ENCODE measurements around the gene CACNG5.
A peak's percentile ranks its signal among the peaks of the same experiment; 100 is the strongest.

Gene CACNG5

DNA sequence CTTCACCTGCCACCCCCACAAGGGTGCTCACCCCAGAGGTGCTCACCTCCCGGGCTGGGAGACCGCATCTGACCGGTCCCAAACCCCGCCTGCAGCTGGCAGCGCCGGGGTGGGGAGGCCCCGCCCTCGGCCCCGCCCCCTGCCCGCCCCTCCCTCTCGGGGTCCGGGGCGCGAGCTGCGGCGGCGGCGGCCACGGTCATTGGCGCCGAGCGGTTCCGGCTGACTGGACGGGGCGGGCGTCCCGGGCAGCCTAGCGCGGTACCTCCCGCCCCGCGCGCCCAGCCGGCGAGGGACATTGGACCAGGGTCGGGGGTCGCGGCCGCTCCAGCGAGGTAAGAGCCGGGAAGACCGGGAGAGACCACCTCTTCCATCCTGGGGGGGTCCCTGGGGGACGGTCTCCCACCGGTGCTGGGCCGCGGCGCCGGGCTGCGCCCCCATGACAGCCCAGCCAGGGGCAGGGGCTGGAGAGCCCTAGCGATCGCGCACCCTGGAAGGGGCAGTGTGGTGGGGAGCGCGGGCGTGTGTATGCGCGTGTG, at the start of gene CACNG5:
Gene CACNG5, plus strand, starts transcription at position 199 of the 536 bp plus-strand sequence. CDS start 42,216 bp downstream, outside the sequence.
- no peak within 1 kb of the TSS for H3K9ac ChIP-seq (ENCODE audit: low read length in 5 of 5)
- no peak within 1 kb of the TSS for H3K4me3 ChIP-seq (ENCODE audit: low read depth in 1 of 5, low read length in 5 of 5)
- no peaks in the 10 kb centered on the region for H3K4me1 ChIP-seq (ENCODE audit: control insufficient read depth in 5 of 5, insufficient read depth in 5 of 5, low read length in 5 of 5)
- H3K27me3 ChIP-seq (ENCODE audit: control insufficient read depth in 5 of 5, insufficient read depth in 4 of 5, low read length in 5 of 5): peaks cover 29 to 54% (median 37%) of the 10 kb centered on the region in 5 donors
- H3K27ac ChIP-seq (ENCODE audit: low read depth, low read length): no peak within 1 kb of the TSS
- H3K36me3 ChIP-seq (ENCODE audit: control insufficient read depth in 5 of 5, insufficient read depth in 5 of 5, low read length in 5 of 5): no peaks in the 10 kb centered on the region
- no peaks in the 10 kb centered on the region for H3K9me3 ChIP-seq (ENCODE audit: control insufficient read depth in 5 of 5, low read length in 5 of 5)

DNA sequence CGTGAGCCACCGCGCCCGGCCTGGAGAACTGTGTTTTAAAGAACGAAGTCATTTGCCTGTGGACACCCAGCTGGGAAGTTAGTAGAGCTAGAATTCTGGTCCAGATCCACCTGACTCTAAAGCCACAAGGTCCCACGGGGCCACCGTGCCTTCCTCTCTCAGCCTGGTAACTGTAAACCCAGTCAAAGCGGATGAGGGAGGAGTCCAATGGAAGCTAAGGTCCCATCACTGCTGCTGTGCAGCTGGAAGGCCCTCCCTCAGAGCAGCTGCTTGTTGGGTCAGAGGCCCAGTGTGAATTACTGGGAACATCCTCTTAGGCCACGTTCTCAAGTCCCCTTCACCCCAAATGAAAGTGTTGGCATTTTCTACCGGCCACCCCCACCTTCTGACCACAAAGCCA, 48.8 kb upstream of the CACNG5 start:
- H3K27ac ChIP-seq (ENCODE audit: low read depth, low read length): no peak overlapping the region
- peaks cover 0 to 15% (median 3%) of the 10 kb centered on the region in 5 donors for H3K4me1 ChIP-seq (ENCODE audit: control insufficient read depth in 5 of 5, insufficient read depth in 5 of 5, low read length in 5 of 5)
- no peak overlapping the region for H3K4me3 ChIP-seq (ENCODE audit: low read depth in 1 of 5, low read length in 5 of 5)
- H3K36me3 ChIP-seq (ENCODE audit: control insufficient read depth in 5 of 5, insufficient read depth in 5 of 5, low read length in 5 of 5): peaks cover 0 to 25% (median 16%) of the 10 kb centered on the region in 5 donors
- H3K27me3 ChIP-seq (ENCODE audit: control insufficient read depth in 5 of 5, insufficient read depth in 4 of 5, low read length in 5 of 5): no peaks in the 10 kb centered on the region
- H3K9me3 ChIP-seq (ENCODE audit: control insufficient read depth in 5 of 5, low read length in 5 of 5): no peaks in the 10 kb centered on the region
- H3K9ac ChIP-seq (ENCODE audit: low read length in 5 of 5): no peak overlapping the region

DNA sequence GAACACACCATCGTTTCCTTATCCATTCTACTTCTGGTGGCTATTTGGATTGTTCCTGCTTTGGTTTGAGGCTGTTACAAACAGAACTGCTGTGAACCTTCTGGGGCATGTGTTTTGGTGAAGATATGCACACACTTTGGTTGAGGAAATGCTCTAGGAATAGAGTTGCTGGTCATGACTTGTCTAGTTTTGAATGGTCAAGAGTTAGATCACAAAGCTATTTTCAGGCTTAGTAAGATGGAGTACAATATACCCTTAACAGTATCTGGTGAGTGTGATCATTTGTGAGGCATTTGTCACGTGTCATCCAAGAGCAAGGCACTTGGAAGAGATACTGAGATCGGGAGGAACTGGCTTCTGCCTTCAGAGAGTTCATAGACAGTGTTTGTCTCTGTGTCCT, 47.0 kb upstream of the CACNG5 start:
- H3K36me3 ChIP-seq (ENCODE audit: control insufficient read depth in 5 of 5, insufficient read depth in 5 of 5, low read length in 5 of 5): peaks cover 0 to 27% (median 16%) of the 10 kb centered on the region in 5 donors
- no peaks in the 10 kb centered on the region for H3K27me3 ChIP-seq (ENCODE audit: control insufficient read depth in 5 of 5, insufficient read depth in 4 of 5, low read length in 5 of 5)
- no peak overlapping the region for H3K27ac ChIP-seq (ENCODE audit: low read depth, low read length)

GRCh38 chr17:66789093-66789492, 45.8 kb upstream of the CACNG5 start:
- Histone ChIP-seq H3K4me1 (ENCODE audit: control insufficient read depth in 5 of 5, insufficient read depth in 5 of 5, low read length in 5 of 5) (peaks cover 0 to 28% (median 3%) of the 10 kb centered on the region in 5 donors), H3K27ac (ENCODE audit: low read depth, low read length) (no peak overlapping the region), H3K9me3 (ENCODE audit: control insufficient read depth in 5 of 5, low read length in 5 of 5) (no peaks in the 10 kb centered on the region), H3K9ac (ENCODE audit: low read length in 5 of 5) (no peak overlapping the region), H3K27me3 (ENCODE audit: control insufficient read depth in 5 of 5, insufficient read depth in 4 of 5, low read length in 5 of 5) (no peaks in the 10 kb centered on the region), H3K36me3 (ENCODE audit: control insufficient read depth in 5 of 5, insufficient read depth in 5 of 5, low read length in 5 of 5) (peaks cover 0 to 26% (median 16%) of the 10 kb centered on the region in 5 donors), H3K4me3 (ENCODE audit: low read depth in 1 of 5, low read length in 5 of 5) (no peak overlapping the region)

More for the DNA sequence above, 47.0 kb upstream of the CACNG5 start:
- Histone ChIP-seq H3K9ac (ENCODE audit: low read length in 5 of 5) (no peak overlapping the region), H3K4me1 (ENCODE audit: control insufficient read depth in 5 of 5, insufficient read depth in 5 of 5, low read length in 5 of 5) (peaks cover 0 to 27% (median 3%) of the 10 kb centered on the region in 5 donors), H3K4me3 (ENCODE audit: low read depth in 1 of 5, low read length in 5 of 5) (no peak overlapping the region), H3K9me3 (ENCODE audit: control insufficient read depth in 5 of 5, low read length in 5 of 5) (no peaks in the 10 kb centered on the region)

- H3K4me1 ChIP-seq (ENCODE audit: control insufficient read depth in 5 of 5, insufficient read depth in 5 of 5, low read length in 5 of 5): peaks cover 0 to 28% (median 3%) of the 10 kb centered on the region in 5 donors
- H3K9me3 ChIP-seq (ENCODE audit: control insufficient read depth in 5 of 5, low read length in 5 of 5): no peaks in the 10 kb centered on the region
- H3K27ac ChIP-seq (ENCODE audit: low read depth, low read length): no peak overlapping the region
- H3K27me3 ChIP-seq (ENCODE audit: control insufficient read depth in 5 of 5, insufficient read depth in 4 of 5, low read length in 5 of 5): no peaks in the 10 kb centered on the region
- H3K36me3 ChIP-seq (ENCODE audit: control insufficient read depth in 5 of 5, insufficient read depth in 5 of 5, low read length in 5 of 5): peaks cover 0 to 26% (median 16%) of the 10 kb centered on the region in 5 donors
- H3K4me3 ChIP-seq (ENCODE audit: low read depth in 1 of 5, low read length in 5 of 5): no peak overlapping the region
- H3K9ac ChIP-seq (ENCODE audit: low read length in 5 of 5): no peak overlapping the region
These were observed 44.9 kb upstream of the CACNG5 start for GRCh38 chr17:66789961-66790437.

DNA sequence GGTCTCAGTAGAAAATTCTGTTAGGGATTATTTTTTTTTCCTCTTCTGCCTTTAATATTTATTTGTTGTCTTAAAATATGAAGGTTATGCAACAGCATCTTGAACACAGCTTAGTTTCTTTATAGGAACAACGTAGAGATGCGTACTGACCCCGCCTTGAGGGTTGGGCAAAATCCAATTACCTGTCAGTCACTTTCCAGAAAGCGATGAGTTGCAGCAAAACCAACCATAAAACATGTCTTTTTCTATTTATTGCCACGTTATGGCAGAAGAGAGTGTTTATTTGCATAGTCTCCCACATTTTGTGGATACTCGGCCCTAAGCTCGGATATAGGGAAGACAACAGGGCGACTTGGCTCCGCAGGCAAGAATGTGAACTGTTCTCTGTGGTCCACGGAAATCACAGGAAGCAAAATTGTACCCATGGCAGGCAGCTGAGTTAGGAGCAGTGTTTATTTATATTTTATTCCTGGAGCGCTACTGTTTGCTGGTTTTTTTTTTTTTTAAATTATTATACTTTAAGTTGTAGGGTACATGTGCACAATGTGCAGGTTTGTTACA, 44.3 kb upstream of the CACNG5 start:
- Histone ChIP-seq H3K27ac (ENCODE audit: low read depth, low read length) (no peak overlapping the region), H3K27me3 (ENCODE audit: control insufficient read depth in 5 of 5, insufficient read depth in 4 of 5, low read length in 5 of 5) (no peaks in the 10 kb centered on the region), H3K9me3 (ENCODE audit: control insufficient read depth in 5 of 5, low read length in 5 of 5) (no peaks in the 10 kb centered on the region), H3K4me1 (ENCODE audit: control insufficient read depth in 5 of 5, insufficient read depth in 5 of 5, low read length in 5 of 5) (peaks cover 0 to 28% (median 0%) of the 10 kb centered on the region in 5 donors), H3K4me3 (ENCODE audit: low read depth in 1 of 5, low read length in 5 of 5) (no peak overlapping the region), H3K9ac (ENCODE audit: low read length in 5 of 5) (no peak overlapping the region), H3K36me3 (ENCODE audit: control insufficient read depth in 5 of 5, insufficient read depth in 5 of 5, low read length in 5 of 5) (peaks cover 0 to 26% (median 16%) of the 10 kb centered on the region in 5 donors)

DNA sequence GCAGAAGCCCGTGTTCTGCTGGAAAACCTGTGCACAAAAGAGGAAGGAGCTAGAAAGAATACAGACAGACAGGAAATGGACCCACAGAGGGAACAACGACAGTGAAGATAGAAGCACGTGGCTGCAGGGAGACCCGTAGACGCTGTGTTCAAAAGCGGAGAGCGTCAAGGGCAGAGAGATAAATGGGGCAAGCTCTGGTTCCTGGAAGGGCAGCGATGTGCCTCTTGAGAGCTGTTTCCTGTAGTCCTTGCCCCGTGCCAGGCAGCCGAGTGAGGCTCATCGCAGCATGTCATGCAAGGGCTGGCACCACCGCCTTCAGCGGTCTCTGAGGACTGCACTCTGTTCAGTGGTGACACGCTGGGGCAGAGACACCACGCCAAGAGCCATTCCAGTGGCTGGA, 43.6 kb upstream of the CACNG5 start:
- Histone ChIP-seq H3K4me1 (ENCODE audit: control insufficient read depth in 5 of 5, insufficient read depth in 5 of 5, low read length in 5 of 5) (peaks cover 0 to 28% (median 0%) of the 10 kb centered on the region in 5 donors), H3K9ac (ENCODE audit: low read length in 5 of 5) (no peak overlapping the region), H3K36me3 (ENCODE audit: control insufficient read depth in 5 of 5, insufficient read depth in 5 of 5, low read length in 5 of 5) (peaks cover 0 to 26% (median 16%) of the 10 kb centered on the region in 5 donors), H3K9me3 (ENCODE audit: control insufficient read depth in 5 of 5, low read length in 5 of 5) (no peaks in the 10 kb centered on the region), H3K27me3 (ENCODE audit: control insufficient read depth in 5 of 5, insufficient read depth in 4 of 5, low read length in 5 of 5) (no peaks in the 10 kb centered on the region), H3K4me3 (ENCODE audit: low read depth in 1 of 5, low read length in 5 of 5) (peak overlapping the region in 1 of 5 donors; percentile 8), H3K27ac (ENCODE audit: low read depth, low read length) (no peak overlapping the region)

DNA sequence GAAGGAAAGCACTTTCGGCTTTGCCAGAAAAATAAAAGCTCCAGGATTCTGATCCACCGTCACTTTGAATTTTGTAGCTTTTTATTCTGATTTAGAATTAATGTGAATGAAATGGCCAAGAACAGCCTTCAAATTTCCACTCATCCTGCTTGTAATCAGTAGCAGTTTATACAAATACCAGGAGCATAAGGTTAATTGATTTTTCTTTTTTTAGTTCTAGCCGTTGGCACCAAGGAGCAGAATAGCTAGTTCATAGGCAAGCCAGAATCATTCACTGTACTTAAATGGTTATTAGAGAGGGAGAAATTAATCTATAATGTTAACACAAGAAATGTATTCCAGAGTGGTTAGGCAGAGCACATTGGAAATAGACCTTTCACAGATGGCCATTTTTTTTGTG, 41.1 kb upstream of the CACNG5 start:
- Histone ChIP-seq H3K27ac (ENCODE audit: low read depth, low read length) (no peak overlapping the region), H3K27me3 (ENCODE audit: control insufficient read depth in 5 of 5, insufficient read depth in 4 of 5, low read length in 5 of 5) (no peaks in the 10 kb centered on the region), H3K9me3 (ENCODE audit: control insufficient read depth in 5 of 5, low read length in 5 of 5) (no peaks in the 10 kb centered on the region), H3K9ac (ENCODE audit: low read length in 5 of 5) (no peak overlapping the region), H3K4me1 (ENCODE audit: control insufficient read depth in 5 of 5, insufficient read depth in 5 of 5, low read length in 5 of 5) (peaks cover 0 to 28% (median 0%) of the 10 kb centered on the region in 5 donors), H3K36me3 (ENCODE audit: control insufficient read depth in 5 of 5, insufficient read depth in 5 of 5, low read length in 5 of 5) (peaks cover 0 to 18% (median 12%) of the 10 kb centered on the region in 5 donors), H3K4me3 (ENCODE audit: low read depth in 1 of 5, low read length in 5 of 5) (no peak overlapping the region)

DNA sequence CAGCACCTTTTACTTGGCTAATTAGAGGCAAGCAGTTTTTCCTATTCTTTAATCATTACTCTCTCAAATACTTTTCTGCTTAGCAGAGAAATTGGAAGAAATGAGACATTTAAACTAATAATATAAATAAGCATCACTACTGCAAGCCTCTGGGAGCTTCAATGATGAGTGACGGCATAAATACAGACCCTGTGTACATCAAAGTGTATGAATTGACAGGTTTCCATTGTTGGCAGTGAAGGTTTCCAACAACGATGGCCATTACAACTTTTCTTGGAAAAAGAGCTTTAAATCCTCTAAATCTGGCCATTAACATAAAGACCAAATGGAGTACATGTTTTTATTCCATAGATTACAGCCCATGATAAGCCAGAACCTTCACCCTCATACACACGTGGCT, 39.4 kb upstream of the CACNG5 start:
- Histone ChIP-seq H3K9me3 (ENCODE audit: control insufficient read depth in 5 of 5, low read length in 5 of 5) (no peaks in the 10 kb centered on the region), H3K9ac (ENCODE audit: low read length in 5 of 5) (no peak overlapping the region), H3K27ac (ENCODE audit: low read depth, low read length) (no peak overlapping the region), H3K36me3 (ENCODE audit: control insufficient read depth in 5 of 5, insufficient read depth in 5 of 5, low read length in 5 of 5) (peaks cover 0 to 7% (median 3%) of the 10 kb centered on the region in 5 donors), H3K4me1 (ENCODE audit: control insufficient read depth in 5 of 5, insufficient read depth in 5 of 5, low read length in 5 of 5) (peaks cover 0 to 16% (median 0%) of the 10 kb centered on the region in 5 donors), H3K4me3 (ENCODE audit: low read depth in 1 of 5, low read length in 5 of 5) (no peak overlapping the region), H3K27me3 (ENCODE audit: control insufficient read depth in 5 of 5, insufficient read depth in 4 of 5, low read length in 5 of 5) (no peaks in the 10 kb centered on the region)

DNA sequence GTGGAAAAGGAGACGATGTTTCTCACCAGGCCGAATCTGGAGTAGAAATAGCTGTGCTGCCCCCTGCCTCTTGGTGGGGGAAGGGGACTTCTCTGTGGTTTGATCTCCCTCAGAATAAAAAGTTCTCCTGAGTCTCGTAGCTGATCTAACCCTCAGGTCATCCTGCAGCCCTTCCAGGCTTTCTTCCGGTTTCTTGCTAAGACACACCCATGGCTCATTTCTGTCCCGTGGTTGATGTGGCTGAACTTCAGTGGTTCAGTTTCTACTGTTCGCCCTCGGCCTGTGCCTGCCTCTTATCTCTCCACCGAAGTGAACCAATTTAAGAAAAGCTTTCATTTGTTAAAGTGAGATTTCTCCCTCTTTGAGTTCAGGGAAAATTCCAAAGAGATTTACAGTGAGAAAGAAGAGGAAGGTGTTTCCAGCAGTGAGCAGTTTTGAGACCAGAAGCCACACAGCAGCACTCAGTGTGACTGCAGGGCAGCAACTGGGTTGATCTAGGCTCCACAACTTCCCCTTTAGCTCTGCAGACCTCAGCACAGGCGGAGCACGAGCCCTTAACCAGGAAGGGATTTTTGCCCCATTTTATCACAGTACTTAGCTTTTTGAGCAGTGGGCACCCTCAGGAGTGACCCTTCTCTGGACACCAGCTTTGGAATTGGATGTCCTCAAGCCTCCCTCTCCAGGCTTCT, 34.9 kb upstream of the CACNG5 start:
- Histone ChIP-seq H3K36me3 (ENCODE audit: control insufficient read depth in 5 of 5, insufficient read depth in 5 of 5, low read length in 5 of 5) (peaks cover 0 to 9% (median 0%) of the 10 kb centered on the region in 5 donors), H3K4me1 (ENCODE audit: control insufficient read depth in 5 of 5, insufficient read depth in 5 of 5, low read length in 5 of 5) (no peaks in the 10 kb centered on the region), H3K9ac (ENCODE audit: low read length in 5 of 5) (no peak overlapping the region), H3K4me3 (ENCODE audit: low read depth in 1 of 5, low read length in 5 of 5) (no peak overlapping the region), H3K9me3 (ENCODE audit: control insufficient read depth in 5 of 5, low read length in 5 of 5) (no peaks in the 10 kb centered on the region), H3K27ac (ENCODE audit: low read depth, low read length) (no peak overlapping the region), H3K27me3 (ENCODE audit: control insufficient read depth in 5 of 5, insufficient read depth in 4 of 5, low read length in 5 of 5) (peaks cover 0 to 2% (median 0%) of the 10 kb centered on the region in 5 donors)
